Calu3 (cell line): Measurements from ENCODE around the gene DOCK9. TPM values are rescaled to one million over a fixed set of nuclear protein-coding genes. Genes with fewer than 3 reads are reported as not detected.

ENCODE experiments used
- BruUV-seq: library from RNA; stranded (reverse); fragments of 400-500 nt; replicated peaks from 2 replicates; lab custom pipeline; 2021; lab: Mats Ljungman, UMichigan
- CTCF ChIA-PET: fragments of 300-600 bp; sonication (Branson Sonifier 250); formaldehyde crosslinking; loops from one replicate; lab custom pipeline; 2022; ENCODE audit warnings: antibody characterized with exemption; lab: Charles Lee
- DNase-seq: peaks from one replicate; pipeline ENCODE4 v3.0.0; 2022
- H3K27ac Mint-ChIP-seq: one replicate; pipeline ENCODE4 v1.8.0; 2022; ENCODE audit warnings: mixed read lengths; ENCODE audit not compliant: unreplicated experiment
- H3K27me3 Mint-ChIP-seq: one replicate; pipeline ENCODE4 v1.8.0; 2022; ENCODE audit warnings: mixed read lengths; ENCODE audit not compliant: unreplicated experiment
- H3K36me3 Mint-ChIP-seq: one replicate; pipeline ENCODE4 v1.8.0; 2022; ENCODE audit warnings: mild to moderate bottlenecking, moderate library complexity, mixed read lengths; ENCODE audit not compliant: insufficient read depth, unreplicated experiment
- H3K4me1 Mint-ChIP-seq: one replicate; pipeline ENCODE4 v1.8.0; 2022; ENCODE audit warnings: mild to moderate bottlenecking, low read depth, mixed read lengths; ENCODE audit not compliant: unreplicated experiment
- H3K4me3 Mint-ChIP-seq: one replicate; pipeline ENCODE4 v1.8.0; 2022; ENCODE audit warnings: mild to moderate bottlenecking, low read depth, moderate library complexity, mixed read lengths; ENCODE audit not compliant: unreplicated experiment
- H3K9me3 Mint-ChIP-seq: one replicate; pipeline ENCODE4 v1.8.0; 2022; ENCODE audit warnings: low read depth, mixed read lengths; ENCODE audit not compliant: unreplicated experiment
- CTCF ChIP-seq: fragments of 200-600 bp; IDR thresholded peaks from one replicate; pipeline ENCODE4 v1.8.0; 2022; ENCODE audit warnings: antibody characterized with exemption; ENCODE audit not compliant: unreplicated experiment
- intact Hi-C: fragments of 100-400 bp; cut with micrococcal nuclease; formaldehyde crosslinking; loops from one replicate; pipeline ENCODE4 v1.10.0; 2022; ENCODE audit not compliant: unreplicated experiment
- total RNA-seq: library from RNA; stranded (reverse); gene quantifications from 2 replicates; pipeline ENCODE4 v1.2.3, GENCODE V29; 2022

DOCK9 gene
- total RNA-seq, 1 experiment from 2014 or later, result 26.2 TPM

GRCh38 chr13:98965325-98965724, 12.5 kb downstream of the DOCK9 start:
- no peak overlapping the region for H3K27ac Mint-ChIP-seq
- CTCF ChIA-PET, result no interaction called here
- no peak for DNase-seq
- no peak overlapping the region for H3K4me3 Mint-ChIP-seq
- no peaks in the 10 kb centered on the region for H3K9me3 Mint-ChIP-seq
- no TSS peak for BruUV-seq
- no peaks in the 10 kb centered on the region for H3K4me1 Mint-ChIP-seq
- intact Hi-C loops, result no loop called here
- H3K27me3 Mint-ChIP-seq, result no peaks in the 10 kb centered on the region
- no peaks in the 10 kb centered on the region for H3K36me3 Mint-ChIP-seq
- TF ChIP-seq CTCF, result no peak

DNA sequence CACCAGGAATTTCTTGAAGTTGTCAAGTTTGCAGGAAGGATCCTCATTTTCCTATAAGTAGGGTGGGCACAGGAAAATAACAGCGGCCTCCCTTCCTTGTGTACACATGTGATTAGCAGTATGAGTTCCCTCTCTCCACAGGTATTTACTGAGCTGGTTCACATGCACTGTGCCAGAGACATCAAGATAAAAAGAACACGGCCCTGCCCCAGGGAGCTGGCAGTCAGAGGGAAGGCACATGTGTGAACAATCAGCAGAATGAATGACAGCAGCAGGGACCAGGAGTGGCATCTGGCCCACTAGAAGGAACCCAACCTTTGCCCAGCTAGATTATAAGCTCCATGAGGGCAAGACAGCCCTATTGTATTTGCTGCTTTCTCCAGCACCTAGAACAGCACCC, 13.9 kb downstream of the DOCK9 start:
- H3K9me3 Mint-ChIP-seq, result no peaks in the 10 kb centered on the region
- intact Hi-C loops, result no loop called here
- no peak overlapping the region for H3K27ac Mint-ChIP-seq
- H3K4me3 Mint-ChIP-seq, result no peak overlapping the region
- H3K4me1 Mint-ChIP-seq, result peaks cover 9% of the 10 kb centered on the region
- no peaks in the 10 kb centered on the region for H3K27me3 Mint-ChIP-seq
- DNase-seq, result no peak
- BruUV-seq, result no TSS peak
- no peaks in the 10 kb centered on the region for H3K36me3 Mint-ChIP-seq
- no peak for TF ChIP-seq CTCF
- CTCF ChIA-PET, result interaction anchor here (0.6 kb wide), 1 partner anchor 541 kb away, joined by 4 read pairs; no protein-coding TSS in a partner anchor

DNA sequence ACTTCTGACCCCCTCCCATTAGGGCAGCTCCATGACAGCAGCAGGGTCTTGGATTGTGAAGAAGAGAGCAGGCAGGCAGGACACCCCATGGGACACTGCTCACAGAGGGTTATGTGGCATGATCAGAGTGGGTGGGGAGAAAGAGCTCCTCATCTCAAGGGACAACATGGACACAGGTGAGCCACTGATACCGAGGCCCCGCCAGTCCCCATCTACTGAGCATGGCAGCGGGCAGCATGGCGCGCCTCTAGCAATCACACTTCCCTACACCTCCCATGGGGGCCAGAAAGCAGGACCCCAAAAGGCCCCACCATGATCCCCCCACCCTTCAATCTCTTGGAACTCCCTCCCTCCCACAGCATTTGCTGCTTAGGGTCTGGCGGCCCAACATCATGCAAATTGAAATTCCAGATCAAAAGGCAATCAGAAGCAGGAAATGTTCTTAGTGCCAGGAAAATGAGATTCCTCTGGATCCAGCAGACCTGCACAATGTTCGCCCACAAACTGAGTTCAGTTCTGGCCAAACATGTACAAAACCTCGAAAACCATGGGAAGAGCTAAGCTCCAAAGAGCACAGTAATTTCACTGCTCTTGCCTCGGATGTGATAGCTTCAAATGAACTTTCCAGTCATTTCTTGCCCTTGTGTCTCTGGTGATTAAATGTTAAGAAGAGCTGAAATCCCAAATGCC, 14.8 kb downstream of the DOCK9 start:
- TF ChIP-seq CTCF, result no peak
- intact Hi-C loops, result no loop called here
- DNase-seq, result no peak
- CTCF ChIA-PET, result interaction anchor here (0.6 kb wide), 2 partner anchors 542 to 553 kb away, joined by 3 to 4 read pairs; no protein-coding TSS in a partner anchor
- H3K4me1 Mint-ChIP-seq, result peaks cover 9% of the 10 kb centered on the region
- no peaks in the 10 kb centered on the region for H3K36me3 Mint-ChIP-seq
- H3K4me3 Mint-ChIP-seq, result no peak overlapping the region
- BruUV-seq, result no TSS peak
- no peaks in the 10 kb centered on the region for H3K9me3 Mint-ChIP-seq
- H3K27ac Mint-ChIP-seq, result no peak overlapping the region
- no peaks in the 10 kb centered on the region for H3K27me3 Mint-ChIP-seq

GRCh38 chr13:98961503-98962105, 16.3 kb downstream of the DOCK9 start:
- CTCF ChIA-PET, result interaction anchor here (0.6 kb wide), 1 partner anchor 10 kb away, joined by 4 read pairs; no protein-coding TSS in a partner anchor
- Mint-ChIP-seq H3K27me3 (no peaks in the 10 kb centered on the region), H3K4me3 (no peak overlapping the region), H3K36me3 (no peaks in the 10 kb centered on the region), H3K27ac (no peak overlapping the region), H3K9me3 (no peaks in the 10 kb centered on the region), H3K4me1 (peaks cover 9% of the 10 kb centered on the region)
- BruUV-seq, result no TSS peak
- intact Hi-C loops, result no loop called here
- DNase-seq, result no peak
- TF ChIP-seq CTCF, result no peak
